Measurements from ENCODE around the gene MOSPD3. TPM values are rescaled to one million over a fixed set of nuclear protein-coding genes. Genes with fewer than 3 reads are reported as not detected.

MOSPD3 gene
- total RNA-seq, 4 donors from 2014 or later = 18.0 to 35.5 (median 28.5) TPM

DNA sequence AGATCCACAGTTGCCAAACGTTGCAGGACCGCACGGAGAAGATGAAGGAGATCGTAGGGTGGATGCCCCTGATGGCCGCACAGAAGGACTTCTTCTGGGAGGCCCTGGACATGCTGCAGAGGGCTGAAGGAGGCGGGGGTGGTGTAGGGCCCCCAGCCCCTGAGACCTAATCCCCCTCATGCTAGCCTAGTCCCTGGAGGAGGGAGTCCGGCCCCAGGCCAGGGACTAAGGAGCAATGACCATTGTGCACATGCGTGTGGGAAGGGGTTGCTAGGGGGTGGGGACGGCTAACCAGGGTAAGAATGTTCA, 11.7 kb upstream of the MOSPD3 start:
- H3K4me3 ChIP-seq = no peak overlapping the region
- TF ChIP-seq, protein P1, sequence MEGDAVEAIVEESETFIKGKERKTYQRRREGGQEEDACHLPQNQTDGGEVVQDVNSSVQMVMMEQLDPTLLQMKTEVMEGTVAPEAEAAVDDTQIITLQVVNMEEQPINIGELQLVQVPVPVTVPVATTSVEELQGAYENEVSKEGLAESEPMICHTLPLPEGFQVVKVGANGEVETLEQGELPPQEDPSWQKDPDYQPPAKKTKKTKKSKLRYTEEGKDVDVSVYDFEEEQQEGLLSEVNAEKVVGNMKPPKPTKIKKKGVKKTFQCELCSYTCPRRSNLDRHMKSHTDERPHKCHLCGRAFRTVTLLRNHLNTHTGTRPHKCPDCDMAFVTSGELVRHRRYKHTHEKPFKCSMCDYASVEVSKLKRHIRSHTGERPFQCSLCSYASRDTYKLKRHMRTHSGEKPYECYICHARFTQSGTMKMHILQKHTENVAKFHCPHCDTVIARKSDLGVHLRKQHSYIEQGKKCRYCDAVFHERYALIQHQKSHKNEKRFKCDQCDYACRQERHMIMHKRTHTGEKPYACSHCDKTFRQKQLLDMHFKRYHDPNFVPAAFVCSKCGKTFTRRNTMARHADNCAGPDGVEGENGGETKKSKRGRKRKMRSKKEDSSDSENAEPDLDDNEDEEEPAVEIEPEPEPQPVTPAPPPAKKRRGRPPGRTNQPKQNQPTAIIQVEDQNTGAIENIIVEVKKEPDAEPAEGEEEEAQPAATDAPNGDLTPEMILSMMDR (IDR thresholded peaks at IDR 0.05) = no peak
- TF ChIP-seq EP300 (IDR thresholded peaks at IDR 0.05) (no peak), POLR2AphosphoS5 (IDR thresholded peaks at IDR 0.05) (no peak), POLR2A (IDR thresholded peaks at IDR 0.05) (no peak)
- H3K36me3 ChIP-seq = no peaks in the 10 kb centered on the region
- DNase-seq (ENCODE audit: low spot score in 2 of 2) = no peak
- WGBS = 92% methylated on average over 9 of the region's 9 CpGs
- peaks cover 38% of the 10 kb centered on the region for H3K4me1 ChIP-seq
- H3K9me3 ChIP-seq = no peaks in the 10 kb centered on the region
- no peaks in the 10 kb centered on the region for H3K27me3 ChIP-seq
- no peak overlapping the region for H3K27ac ChIP-seq

DNA sequence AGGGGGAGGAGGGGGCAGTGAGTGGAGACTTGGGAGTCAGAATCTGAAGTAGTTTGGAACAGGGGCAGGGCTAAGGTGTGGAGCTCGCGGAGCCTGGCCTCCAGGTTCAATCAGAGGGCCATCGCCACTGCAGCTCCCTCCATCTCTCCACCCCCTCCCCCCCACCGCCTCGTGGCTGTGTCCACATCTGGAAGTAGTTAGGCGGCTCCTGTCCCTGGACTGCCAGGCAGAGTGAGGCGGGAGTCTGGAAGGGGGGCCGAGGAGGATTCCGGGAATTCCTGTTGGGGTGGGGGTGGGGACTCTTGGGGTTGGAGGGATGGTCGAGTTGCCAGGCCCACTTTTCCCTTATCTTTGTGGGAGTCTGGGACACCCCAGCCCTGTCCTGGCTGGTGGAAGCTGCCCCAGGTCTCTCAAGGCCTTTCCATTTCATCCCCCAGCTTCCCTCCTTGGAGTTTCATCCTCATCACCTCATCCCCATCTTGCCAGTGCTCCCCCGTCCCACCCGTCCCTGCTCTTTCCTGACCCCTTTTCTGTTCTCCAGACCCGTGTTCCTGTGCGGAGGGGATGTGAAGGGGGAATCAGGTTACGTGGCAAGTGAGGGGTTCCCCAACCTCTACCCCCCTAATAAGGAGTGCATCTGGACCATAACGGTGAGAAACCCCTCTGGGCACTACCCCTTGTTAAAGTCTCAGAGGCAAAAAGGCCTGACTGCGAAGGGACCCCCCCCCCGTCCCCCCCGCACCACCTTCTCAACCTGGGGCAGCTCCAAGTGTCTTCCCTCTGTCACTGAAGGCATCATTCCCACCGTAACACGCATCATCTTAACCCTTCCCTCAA, 9.2 kb upstream of the MOSPD3 start:
- Histone ChIP-seq H3K27ac (peak overlapping the region; percentile 81), H3K27me3 (no peaks in the 10 kb centered on the region), H3K36me3 (no peaks in the 10 kb centered on the region), H3K9me3 (no peaks in the 10 kb centered on the region), H3K4me3 (peak overlapping the region; percentile 78), H3K4me1 (peaks cover 39% of the 10 kb centered on the region)
- 48% methylated on average over 18 of the region's 21 CpGs for WGBS
- DNase-seq (ENCODE audit: low spot score in 2 of 2) = peak in 1 of 2 donors; percentile 89
- TF ChIP-seq, protein P1 (IDR thresholded peaks at IDR 0.05) = no peak
- TF ChIP-seq EP300 (IDR thresholded peaks at IDR 0.05) (no peak), POLR2A (IDR thresholded peaks at IDR 0.05) (no peak), POLR2AphosphoS5 (IDR thresholded peaks at IDR 0.05) (no peak)

DNA sequence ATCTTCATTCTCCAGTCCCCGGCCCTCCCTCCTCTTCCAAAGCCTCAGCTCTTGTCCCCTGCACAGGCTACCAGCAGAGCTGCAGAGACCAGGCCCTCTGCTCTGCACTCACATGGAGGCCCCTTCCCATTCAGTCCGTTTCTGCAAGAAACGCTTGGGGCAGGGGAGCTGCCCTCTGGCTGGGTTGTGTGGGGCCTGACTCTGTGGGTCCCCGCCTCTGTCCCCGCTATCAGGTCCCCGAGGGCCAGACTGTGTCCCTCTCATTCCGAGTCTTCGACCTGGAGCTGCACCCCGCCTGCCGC, 8.7 kb upstream of the MOSPD3 start:
- peaks cover 39% of the 10 kb centered on the region for H3K4me1 ChIP-seq
- DNase-seq (ENCODE audit: low spot score in 2 of 2) = no peak
- H3K36me3 ChIP-seq = no peaks in the 10 kb centered on the region
- no peaks in the 10 kb centered on the region for H3K9me3 ChIP-seq
- TF ChIP-seq POLR2A (IDR thresholded peaks at IDR 0.05) = no peak
- TF ChIP-seq, protein P1 (IDR thresholded peaks at IDR 0.05) = no peak
- TF ChIP-seq POLR2AphosphoS5 (IDR thresholded peaks at IDR 0.05) = no peak
- no peak for TF ChIP-seq EP300 (IDR thresholded peaks at IDR 0.05)
- H3K27me3 ChIP-seq = no peaks in the 10 kb centered on the region
- peak overlapping the region; percentile 78 for H3K4me3 ChIP-seq
- peak overlapping the region; percentile 81 for H3K27ac ChIP-seq
- 17% methylated on average over 10 of the region's 10 CpGs for WGBS

DNA sequence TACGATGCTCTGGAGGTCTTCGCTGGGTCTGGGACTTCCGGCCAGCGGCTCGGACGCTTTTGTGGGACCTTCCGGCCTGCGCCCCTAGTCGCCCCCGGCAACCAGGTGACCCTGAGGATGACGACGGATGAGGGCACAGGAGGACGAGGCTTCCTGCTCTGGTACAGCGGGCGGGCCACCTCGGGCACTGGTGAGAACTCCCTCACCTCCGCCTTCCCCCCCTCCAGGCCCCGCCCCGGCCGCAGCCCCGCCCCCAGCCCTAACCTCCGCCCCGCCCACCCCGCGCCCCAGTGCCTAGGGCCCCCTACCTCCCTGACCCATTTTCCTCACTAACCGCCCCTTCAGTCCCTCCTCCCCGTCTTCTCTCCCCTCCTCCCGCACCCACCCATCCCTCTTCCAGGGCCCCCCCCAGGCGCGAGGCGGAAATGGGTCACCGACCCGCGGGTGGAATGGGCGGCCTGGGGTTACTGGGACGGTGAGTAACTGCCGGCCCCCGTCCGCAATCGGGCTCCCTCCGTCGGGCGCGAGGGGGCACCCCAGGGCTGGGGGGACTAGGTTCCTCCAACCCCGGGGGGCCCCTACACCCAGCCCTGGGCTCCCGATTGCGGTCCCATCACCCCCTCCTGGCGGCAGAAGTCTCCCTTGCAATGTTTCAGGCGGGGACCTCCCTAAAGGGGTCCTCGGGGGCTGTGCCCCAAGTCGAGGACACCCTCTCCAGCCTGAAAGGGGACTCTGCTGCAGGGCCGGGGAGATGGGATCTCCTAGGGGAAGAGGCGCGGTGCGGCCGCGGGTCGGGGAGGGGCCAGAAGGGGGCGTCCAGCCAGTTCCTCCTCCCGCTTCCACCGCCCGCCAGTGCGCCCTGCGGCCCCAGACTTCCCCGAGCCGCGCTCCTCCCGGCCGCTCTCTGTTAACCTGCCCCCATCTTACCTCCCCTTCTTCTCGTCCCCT, 8.0 kb upstream of the MOSPD3 start:
- Histone ChIP-seq H3K36me3 (no peaks in the 10 kb centered on the region), H3K4me3 (peak overlapping the region; percentile 78), H3K4me1 (peaks cover 39% of the 10 kb centered on the region), H3K27me3 (no peaks in the 10 kb centered on the region), H3K9me3 (no peaks in the 10 kb centered on the region), H3K27ac (peak overlapping the region; percentile 81)
- TF ChIP-seq, protein P1 (IDR thresholded peaks at IDR 0.05) = peak in 1 of 2 donors; percentile 31
- no peak for TF ChIP-seq EP300 (IDR thresholded peaks at IDR 0.05)
- peak in 1 of 2 donors; percentile 88 for DNase-seq (ENCODE audit: low spot score in 2 of 2)
- WGBS = under 1% methylated on average over 37 of the region's 70 CpGs
